SKM-1 (cell line): Measurements from ENCODE around the gene DNMT3A.

Experiments used
- DNase-seq: peaks from one replicate; lab custom pipeline; 2025; ENCODE audit not compliant: unreplicated experiment; lab: John Stamatoyannopoulos, UW

The DNMT3A gene

DNA sequence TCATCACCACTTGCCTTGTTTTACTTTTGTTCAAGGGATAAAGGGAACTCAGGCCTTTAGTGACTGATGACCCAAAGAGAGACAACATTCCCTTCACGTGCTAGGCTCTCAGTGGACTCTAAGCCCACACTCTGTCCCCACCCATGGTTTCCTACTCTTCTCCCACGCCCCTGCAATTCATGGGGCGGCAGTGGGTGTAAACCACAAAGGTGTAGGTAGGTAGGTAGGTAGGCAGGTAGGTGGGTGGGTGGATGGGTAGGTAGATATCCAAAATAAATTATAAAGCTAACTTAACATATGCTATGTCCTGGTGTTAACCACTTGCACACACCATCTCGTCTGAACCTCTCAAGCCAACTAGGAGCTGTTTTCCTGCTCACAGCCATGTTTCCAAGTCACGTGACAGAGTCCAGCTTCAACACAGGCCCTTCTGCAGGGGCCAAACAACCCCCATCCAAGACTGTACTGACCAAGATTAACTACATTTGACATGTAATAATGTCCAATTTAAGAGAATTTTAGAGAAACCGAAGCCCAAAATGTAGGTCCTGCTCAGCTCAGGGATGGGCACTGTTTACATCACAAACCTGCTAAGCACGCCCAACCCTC lies 33.7 kb downstream of the DNMT3A start:
- DNase-seq = no peak

GRCh38 chr2:25306777-25307368 lies 34.9 kb downstream of the DNMT3A start:
- peak; percentile 45 for DNase-seq

DNA sequence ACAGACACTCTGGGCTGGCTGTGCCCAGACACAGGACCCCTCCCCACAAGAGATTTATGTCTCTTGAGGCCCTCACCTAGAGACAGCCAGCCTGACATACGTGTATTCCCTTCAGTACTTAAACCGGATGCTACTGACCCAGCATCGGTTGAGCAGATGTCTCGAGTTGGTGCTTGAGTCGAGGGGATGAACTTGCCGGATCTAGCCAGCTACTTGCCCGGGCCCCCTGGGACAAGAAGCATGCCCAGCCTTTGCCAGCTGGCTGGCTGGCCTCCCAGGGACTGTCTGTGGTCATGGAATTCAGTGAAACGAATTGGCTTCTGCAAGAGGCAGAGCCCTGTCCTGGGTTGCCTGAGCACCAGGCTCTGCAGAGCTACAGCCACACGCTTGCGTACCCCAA lies 36.0 kb downstream of the DNMT3A start:
- no peak for DNase-seq

GRCh38 chr2:25304826-25305596 lies 36.7 kb downstream of the DNMT3A start:
- no peak for DNase-seq

DNA sequence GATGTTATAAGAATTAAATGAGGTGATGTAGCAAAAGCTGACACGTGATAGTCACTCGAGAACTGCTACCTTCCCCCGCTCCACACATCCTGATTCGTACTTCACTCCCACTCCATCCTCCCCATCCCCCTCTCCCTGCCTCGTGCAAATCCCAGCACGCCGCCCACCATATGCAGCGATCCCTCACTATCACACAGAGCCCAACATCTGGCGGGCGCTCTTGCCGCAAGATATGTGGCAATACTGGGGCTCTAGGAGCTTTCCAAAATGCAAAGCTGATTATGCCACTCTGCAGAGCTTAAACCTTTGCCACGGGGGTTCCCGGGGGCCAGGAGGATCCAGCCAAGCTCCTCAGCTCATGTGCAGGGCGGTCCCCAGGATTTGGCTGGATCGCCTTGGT lies 37.4 kb downstream of the DNMT3A start:
- no peak for DNase-seq

- no peak for DNase-seq
These were observed 38.0 kb downstream of the DNMT3A start for GRCh38 chr2:25303633-25304236.

GRCh38 chr2:25302758-25303375 lies 38.9 kb downstream of the DNMT3A start:
- DNase-seq = no peak

GRCh38 chr2:25301453-25302352 lies 40.0 kb downstream of the DNMT3A start:
- DNase-seq = peak; percentile 59

DNA sequence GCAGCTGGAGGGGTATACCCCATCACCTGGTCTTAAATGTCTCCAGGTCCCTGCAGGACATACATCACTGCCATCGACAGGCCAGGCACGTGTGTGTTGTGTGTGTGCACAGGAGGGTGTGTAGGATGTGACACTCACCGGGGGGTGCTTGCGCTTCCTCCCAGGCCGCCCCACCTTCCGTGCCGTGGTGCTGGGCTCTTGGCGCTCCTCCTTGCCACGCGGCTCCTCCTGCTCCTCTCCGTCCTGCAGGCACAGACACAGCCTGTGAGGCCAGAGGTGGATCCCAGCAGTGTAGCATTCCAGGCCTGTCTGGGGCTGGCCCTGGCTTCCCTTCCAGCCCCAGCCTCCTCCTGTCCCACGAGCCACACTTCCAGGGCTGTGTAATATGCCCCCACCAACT lies 41.7 kb downstream of the DNMT3A start:
- no peak for DNase-seq

- no peak for DNase-seq
These were observed 42.8 kb downstream of the DNMT3A start for GRCh38 chr2:25298776-25299431.

DNA sequence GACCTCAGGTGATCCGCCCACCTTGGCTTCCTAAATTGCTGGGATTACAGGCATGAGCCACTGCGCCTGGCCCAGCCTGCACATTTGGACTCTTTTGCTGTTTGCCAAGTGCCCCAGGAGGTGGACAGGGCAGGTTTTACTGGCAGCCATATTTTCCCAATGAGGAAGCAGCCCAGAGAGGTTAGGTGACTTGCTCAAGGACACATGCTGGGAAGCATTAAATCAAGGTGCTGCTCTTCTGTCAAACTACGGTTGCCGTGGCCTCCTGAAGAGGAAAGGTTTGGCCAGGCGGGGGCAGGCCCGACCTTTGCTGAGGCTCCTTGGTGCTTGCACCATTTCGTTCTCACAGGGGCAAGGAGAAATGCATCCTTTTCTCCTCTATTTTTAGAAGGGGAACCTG lies 44.0 kb downstream of the DNMT3A start:
- no peak for DNase-seq

DNA sequence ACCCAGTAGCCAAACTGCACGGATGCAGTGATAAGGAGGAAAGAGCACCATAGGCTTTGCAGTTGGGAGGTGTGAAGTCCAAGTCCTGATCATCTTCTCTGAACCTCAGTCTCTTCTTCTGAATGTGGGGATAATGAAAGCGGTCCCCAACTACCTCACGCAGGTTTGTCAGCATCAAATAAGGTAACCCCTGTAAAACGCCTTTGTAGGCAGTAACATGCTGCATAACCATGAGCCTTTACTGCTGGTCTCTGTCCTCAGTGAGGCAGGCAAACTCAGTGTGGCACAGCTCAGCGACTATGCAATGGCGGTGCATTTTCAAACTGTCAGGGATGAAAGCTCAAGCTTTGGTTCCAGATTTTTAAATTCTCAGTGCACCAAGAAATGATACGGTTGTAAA lies 46.1 kb downstream of the DNMT3A start:
- DNase-seq = no peak

DNA sequence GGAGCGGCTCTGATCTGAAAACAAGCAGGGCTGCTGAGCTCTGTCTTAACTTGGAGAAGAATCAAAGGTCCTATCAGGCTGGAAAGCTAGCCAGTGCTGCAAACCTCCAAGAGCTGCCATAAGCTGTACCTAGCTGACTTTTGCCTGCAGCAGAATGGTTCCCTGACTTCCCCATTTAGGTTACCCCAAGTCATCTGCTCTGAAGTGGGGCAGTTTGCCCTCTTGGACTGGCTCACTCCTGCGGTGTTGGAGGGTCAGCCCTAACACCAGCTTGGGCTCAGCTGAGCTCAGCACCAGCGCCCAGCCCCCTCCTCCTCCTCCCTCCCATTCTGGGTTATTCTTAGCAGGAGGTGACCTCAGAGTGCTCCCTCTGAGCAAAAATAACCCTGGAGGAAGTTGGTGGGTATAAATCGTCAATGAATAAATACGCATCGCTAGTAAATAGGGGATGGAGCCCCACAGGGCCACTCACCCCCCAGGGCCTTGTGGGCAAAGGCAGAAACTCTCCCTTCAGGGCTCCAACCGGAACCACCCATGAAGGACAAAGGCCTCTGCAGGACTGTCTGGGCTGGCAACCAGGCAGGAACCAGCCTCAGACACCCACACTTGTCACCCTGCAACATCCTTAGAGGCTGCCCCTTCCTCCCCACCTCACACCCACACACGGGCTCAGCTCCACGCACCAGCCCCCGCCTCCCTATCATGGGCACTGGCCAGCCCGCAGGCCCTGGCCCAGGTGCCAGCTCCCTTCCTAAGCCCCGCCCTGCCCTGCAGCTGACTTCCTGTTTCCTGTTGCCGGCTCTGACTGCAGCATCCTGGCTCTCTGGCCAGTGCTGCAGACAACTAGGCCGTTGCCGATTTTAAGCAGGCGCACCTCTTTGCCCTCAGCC lies 46.9 kb downstream of the DNMT3A start:
- DNase-seq = peak; percentile 31

DNA sequence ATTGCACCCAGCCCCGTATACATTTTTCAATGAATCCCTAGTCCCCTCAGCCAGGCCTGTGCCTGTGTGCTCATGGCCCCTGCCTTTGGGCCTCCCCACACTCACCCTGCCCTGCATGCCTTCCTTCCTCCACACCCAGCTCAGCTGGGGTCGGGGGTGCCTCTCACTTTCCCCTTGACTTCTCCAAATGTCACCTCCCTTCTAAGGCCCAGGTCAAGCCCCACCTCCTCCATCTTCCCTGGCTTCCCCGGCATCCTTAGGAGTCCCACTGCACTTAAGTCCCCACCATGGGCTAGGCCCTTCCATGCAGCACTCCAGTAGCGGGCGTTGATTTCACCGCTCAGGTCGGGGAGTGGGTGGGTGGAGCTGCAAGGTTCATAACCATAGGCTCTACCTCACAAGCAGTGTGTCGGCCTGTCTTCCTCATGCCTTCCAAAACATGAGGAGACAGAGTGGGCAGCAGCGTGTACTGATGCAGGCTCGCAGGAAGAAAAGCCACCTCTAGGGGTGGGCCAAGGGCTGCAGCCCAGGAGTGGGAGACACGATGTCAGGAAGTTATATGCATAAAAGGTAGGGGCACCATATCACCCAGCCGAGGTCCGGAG lies 47.7 kb downstream of the DNMT3A start:
- DNase-seq = no peak

DNA sequence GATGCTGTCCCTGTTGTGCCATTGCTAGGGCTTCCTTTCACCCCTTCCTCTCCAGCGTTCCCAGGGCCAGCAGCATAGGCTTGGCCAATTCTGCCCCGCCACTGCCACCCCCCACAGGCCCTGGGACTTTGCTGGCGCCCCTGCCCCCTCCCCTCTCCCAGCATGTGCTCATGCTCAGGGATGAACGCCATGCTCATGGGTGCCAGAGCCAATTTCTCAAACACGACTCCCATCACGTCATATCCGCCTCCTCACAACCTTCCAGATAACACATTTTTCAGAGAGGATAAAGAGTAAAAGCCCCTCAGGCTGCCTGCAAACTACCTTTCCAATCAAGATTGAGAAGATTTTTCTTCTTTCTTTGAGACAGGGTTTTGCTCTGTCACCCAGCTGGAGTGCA lies 48.6 kb downstream of the DNMT3A start:
- DNase-seq = no peak

GRCh38 chr2:25292408-25292807 lies 49.3 kb downstream of the DNMT3A start:
- no peak for DNase-seq

DNA sequence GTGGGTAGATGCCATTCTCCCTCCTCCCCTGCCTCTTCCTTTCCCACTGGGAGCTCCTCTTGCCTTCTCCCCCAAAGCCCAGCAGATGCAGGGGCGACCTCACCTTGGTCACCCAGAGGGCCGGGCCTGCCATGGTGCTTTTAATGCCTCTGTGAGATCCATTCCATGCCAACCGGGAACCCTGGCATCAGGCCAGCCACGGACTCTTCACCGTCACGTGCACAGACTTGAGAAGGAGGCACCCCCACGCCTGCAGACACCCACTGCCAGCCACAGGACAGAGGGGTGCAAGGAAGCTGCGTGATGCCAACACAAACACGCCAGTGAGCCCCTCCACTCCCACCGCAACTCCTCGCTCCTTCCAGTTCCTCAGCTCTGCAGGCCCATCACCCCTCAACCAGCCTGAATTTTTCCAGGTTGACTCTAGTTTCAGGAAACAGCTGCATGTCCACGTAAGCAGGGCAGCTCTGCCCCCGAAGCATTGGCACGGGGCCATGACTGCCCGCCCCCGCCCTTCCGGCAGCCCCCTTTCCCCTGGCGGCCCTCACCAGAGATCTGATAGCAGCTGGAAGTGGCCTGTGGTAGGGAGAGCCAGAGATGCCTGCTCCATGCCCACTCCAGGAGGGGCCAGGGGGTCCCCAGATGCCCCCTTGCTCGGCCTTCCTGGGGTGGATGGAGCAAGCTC lies 50.8 kb downstream of the DNMT3A start:
- DNase-seq = no peak
